NOMO-1 treated with dmso at 0.1 percent for 144 hours (cell line): Measurements from ENCODE around the gene MYH14.
"Not testable (repeated sequence)": the region's sequence is repeated elsewhere in the genome, so short reads cannot be mapped to it uniquely, and the experiment has no call there.

Experiments used
- DNase-seq: peaks from one replicate; lab custom pipeline; 2025; ENCODE audit not compliant: unreplicated experiment; lab: John Stamatoyannopoulos, UW

Gene MYH14

GRCh38 chr19:50223439-50223716 is 20.0 kb downstream of the MYH14 start:
- DNase-seq = no peak

GRCh38 chr19:50224986-50225747 is 21.7 kb downstream of the MYH14 start:
- no peak for DNase-seq

GRCh38 chr19:50226536-50226935 is 23.1 kb downstream of the MYH14 start:
- DNase-seq = no peak

GRCh38 chr19:50228153-50228552 is 24.7 kb downstream of the MYH14 start:
- not testable (repeated sequence) for DNase-seq

- DNase-seq = no peak
These were observed 27.2 kb downstream of the MYH14 start for GRCh38 chr19:50230379-50231351.

GRCh38 chr19:50231417-50231816 is 28.0 kb downstream of the MYH14 start:
- DNase-seq = not testable (repeated sequence)

- no peak for DNase-seq
These were observed 28.4 kb downstream of the MYH14 start for GRCh38 chr19:50231821-50232220.

GRCh38 chr19:50232600-50232999 is 29.2 kb downstream of the MYH14 start:
- no peak for DNase-seq

GRCh38 chr19:50233308-50233910 is 30.0 kb downstream of the MYH14 start:
- DNase-seq = no peak

GRCh38 chr19:50237493-50237892 is 34.1 kb downstream of the MYH14 start:
- DNase-seq = not testable (repeated sequence)

GRCh38 chr19:50238043-50238442 is 34.6 kb downstream of the MYH14 start:
- DNase-seq = no peak

- no peak for DNase-seq
These were observed 36.6 kb downstream of the MYH14 start for GRCh38 chr19:50239921-50240590.

GRCh38 chr19:50242581-50242980 is 39.2 kb downstream of the MYH14 start:
- no peak for DNase-seq

GRCh38 chr19:50244695-50245094 is 41.3 kb downstream of the MYH14 start:
- no peak for DNase-seq

GRCh38 chr19:50248413-50248812 is 45.0 kb downstream of the MYH14 start:
- DNase-seq = no peak

- DNase-seq = no peak
These were observed 45.4 kb downstream of the MYH14 start for GRCh38 chr19:50248826-50249225.

- DNase-seq = no peak
These were observed 46.2 kb downstream of the MYH14 start for GRCh38 chr19:50249636-50250035.

- no peak for DNase-seq
These were observed 47.2 kb downstream of the MYH14 start for GRCh38 chr19:50250450-50251136.

GRCh38 chr19:50252111-50252886 is 48.9 kb downstream of the MYH14 start:
- no peak for DNase-seq

GRCh38 chr19:50252887-50253268 is 49.5 kb downstream of the MYH14 start:
- no peak for DNase-seq
